WERI-Rb-1 (cell line): ENCODE measurements around the gene IL21R.
A peak's percentile ranks its signal among the peaks of the same experiment; 100 is the strongest.

Experiments used
- DNase-seq: peaks from one replicate; pipeline ENCODE4 v3.0.0-alpha.2; 2020
- H3K27ac ChIP-seq: fragments of 250-450 bp; sonication (Bioruptor Pico); 2 replicates; pipeline ENCODE4 v1.5.1; 2020; ENCODE audit warnings: mild to moderate bottlenecking, moderate library complexity
- H3K27me3 ChIP-seq: fragments of 250-450 bp; sonication (Bioruptor Pico); 2 replicates; pipeline ENCODE4 v1.5.1; 2021; ENCODE audit warnings: mild to moderate bottlenecking, low read depth, moderate library complexity; ENCODE audit not compliant: insufficient read depth, severe bottlenecking
- H3K36me3 ChIP-seq: fragments of 250-450 bp; sonication (Bioruptor Pico); 2 replicates; pipeline ENCODE4 v1.5.1; 2020; ENCODE audit warnings: mild to moderate bottlenecking, moderate library complexity
- H3K4me3 ChIP-seq: 2 replicates; pipeline ENCODE4 v1.5.1; 2011; ENCODE audit warnings: low read depth, mild to moderate bottlenecking, control low read depth, low read length
- H3K9me3 ChIP-seq: fragments of 250-450 bp; sonication (Bioruptor Pico); 2 replicates; pipeline ENCODE4 v1.5.1; 2021; ENCODE audit warnings: mild to moderate bottlenecking, moderate library complexity; ENCODE audit not compliant: severe bottlenecking
- TF ChIP-seq, protein P1 (sequence below): IDR thresholded peaks from 2 replicates; pipeline ENCODE4 v1.5.1; 2011; ENCODE audit warnings: low read depth, mild to moderate bottlenecking, control low read depth, inconsistent platforms, low read length

Gene IL21R

DNA sequence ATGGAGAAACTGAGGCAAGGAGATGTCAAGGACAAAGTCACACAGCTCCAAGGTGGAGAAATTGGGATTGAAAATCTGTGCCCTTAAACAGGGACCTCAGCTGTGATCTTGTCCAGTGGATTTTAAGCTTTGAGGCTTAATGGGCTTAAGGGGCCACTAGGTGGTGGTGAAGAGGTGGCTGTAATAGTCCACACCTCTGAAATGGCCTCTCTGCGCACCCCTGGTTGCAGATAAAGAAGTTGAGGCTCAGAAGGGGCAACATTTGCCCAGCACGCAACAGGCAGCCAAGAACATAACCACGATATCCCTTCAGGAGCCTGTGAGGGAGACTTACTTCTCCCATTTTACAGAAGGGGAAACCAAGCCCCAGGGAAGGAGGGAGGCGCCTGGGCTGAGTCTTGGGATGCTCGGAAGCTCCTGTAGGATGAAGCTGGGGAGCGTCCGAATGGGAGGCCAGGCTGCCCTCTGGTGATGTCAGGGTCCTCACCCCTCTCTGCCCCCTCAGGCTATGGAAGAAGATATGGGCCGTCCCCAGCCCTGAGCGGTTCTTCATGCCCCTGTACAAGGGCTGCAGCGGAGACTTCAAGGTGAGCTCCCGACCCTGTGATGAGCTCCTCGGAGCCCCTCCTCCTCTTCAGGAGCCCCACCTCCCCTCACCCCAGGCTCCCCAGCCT lies 43.7 kb downstream of the IL21R start:
- TF ChIP-seq, protein P1, sequence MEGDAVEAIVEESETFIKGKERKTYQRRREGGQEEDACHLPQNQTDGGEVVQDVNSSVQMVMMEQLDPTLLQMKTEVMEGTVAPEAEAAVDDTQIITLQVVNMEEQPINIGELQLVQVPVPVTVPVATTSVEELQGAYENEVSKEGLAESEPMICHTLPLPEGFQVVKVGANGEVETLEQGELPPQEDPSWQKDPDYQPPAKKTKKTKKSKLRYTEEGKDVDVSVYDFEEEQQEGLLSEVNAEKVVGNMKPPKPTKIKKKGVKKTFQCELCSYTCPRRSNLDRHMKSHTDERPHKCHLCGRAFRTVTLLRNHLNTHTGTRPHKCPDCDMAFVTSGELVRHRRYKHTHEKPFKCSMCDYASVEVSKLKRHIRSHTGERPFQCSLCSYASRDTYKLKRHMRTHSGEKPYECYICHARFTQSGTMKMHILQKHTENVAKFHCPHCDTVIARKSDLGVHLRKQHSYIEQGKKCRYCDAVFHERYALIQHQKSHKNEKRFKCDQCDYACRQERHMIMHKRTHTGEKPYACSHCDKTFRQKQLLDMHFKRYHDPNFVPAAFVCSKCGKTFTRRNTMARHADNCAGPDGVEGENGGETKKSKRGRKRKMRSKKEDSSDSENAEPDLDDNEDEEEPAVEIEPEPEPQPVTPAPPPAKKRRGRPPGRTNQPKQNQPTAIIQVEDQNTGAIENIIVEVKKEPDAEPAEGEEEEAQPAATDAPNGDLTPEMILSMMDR, result peak; percentile 50
- no peak for DNase-seq

DNA sequence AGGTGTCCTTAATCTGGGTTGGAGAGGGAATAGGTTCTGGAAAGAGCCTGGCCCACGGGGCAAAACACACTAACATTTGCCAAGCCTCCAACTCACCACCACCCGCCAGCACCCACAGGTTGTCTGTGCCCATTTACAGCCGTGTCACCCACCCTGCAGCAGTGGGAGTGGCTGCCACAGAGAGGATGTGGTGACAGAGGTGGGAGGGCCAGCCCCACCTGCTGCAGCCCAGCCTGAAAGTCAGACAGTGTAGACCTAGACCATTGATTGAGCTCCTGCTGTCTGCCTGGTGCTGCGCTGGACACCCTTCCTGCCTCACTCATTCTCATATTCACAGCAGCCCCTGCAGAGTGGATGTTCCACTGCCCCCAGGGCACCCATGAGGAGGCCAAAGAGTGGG lies 44.7 kb downstream of the IL21R start:
- Histone ChIP-seq H3K27ac (no peak overlapping the region), H3K4me3 (no peak overlapping the region)
- DNase-seq, result no peak

More for the DNA sequence above, 43.7 kb downstream of the IL21R start:
- H3K27me3 ChIP-seq, result no peaks in the 10 kb centered on the region
- no peak overlapping the region for H3K27ac ChIP-seq
- no peaks in the 10 kb centered on the region for H3K36me3 ChIP-seq
- H3K4me3 ChIP-seq, result no peak overlapping the region
- H3K9me3 ChIP-seq, result peaks cover 4% of the 10 kb centered on the region

DNA sequence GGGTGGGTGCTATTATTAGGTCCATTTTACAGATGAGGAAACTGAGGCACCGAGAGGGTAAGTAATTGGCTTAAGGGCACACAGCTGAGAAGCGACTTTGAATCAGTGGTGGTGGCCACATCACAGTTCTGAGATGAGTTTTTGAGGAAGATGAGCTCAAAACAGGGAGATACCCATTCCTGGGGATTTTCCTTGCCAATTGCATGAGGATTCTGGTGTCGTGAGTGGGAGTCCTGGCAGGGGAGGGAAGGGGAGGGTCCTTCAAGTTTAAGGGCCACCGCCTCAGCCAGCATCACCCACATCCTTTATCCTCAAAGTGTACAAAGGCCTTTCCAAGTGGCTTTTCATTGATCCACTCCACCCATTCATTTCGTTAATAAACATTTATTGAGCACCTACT lies 45.3 kb downstream of the IL21R start:
- Histone ChIP-seq H3K36me3 (no peaks in the 10 kb centered on the region), H3K9me3 (peaks cover 4% of the 10 kb centered on the region), H3K4me3 (no peak overlapping the region), H3K27me3 (no peaks in the 10 kb centered on the region), H3K27ac (no peak overlapping the region)
- no peak for DNase-seq
- TF ChIP-seq, protein P1, result no peak

More for the DNA sequence above, 44.7 kb downstream of the IL21R start:
- TF ChIP-seq, protein P1, result no peak
- no peaks in the 10 kb centered on the region for H3K36me3 ChIP-seq
- no peaks in the 10 kb centered on the region for H3K27me3 ChIP-seq
- peaks cover 4% of the 10 kb centered on the region for H3K9me3 ChIP-seq

DNA sequence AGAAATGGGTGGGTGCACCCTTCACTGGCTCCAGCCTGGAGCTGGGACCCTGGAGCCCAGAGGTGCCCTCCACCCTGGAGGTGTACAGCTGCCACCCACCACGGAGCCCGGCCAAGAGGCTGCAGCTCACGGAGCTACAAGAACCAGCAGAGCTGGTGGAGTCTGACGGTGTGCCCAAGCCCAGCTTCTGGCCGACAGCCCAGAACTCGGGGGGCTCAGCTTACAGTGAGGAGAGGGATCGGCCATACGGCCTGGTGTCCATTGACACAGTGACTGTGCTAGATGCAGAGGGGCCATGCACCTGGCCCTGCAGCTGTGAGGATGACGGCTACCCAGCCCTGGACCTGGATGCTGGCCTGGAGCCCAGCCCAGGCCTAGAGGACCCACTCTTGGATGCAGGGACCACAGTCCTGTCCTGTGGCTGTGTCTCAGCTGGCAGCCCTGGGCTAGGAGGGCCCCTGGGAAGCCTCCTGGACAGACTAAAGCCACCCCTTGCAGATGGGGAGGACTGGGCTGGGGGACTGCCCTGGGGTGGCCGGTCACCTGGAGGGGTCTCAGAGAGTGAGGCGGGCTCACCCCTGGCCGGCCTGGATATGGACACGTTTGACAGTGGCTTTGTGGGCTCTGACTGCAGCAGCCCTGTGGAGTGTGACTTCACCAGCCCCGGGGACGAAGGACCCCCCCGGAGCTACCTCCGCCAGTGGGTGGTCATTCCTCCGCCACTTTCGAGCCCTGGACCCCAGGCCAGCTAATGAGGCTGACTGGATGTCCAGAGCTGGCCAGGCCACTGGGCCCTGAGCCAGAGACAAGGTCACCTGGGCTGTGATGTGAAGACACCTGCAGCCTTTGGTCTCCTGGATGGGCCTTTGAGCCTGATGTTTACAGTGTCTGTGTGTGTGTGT lies 46.8 kb downstream of the IL21R start:
- Histone ChIP-seq H3K9me3 (peaks cover 4% of the 10 kb centered on the region), H3K4me3 (no peak overlapping the region), H3K27ac (no peak overlapping the region), H3K36me3 (no peaks in the 10 kb centered on the region), H3K27me3 (no peaks in the 10 kb centered on the region)
- TF ChIP-seq, protein P1, result no peak
- no peak for DNase-seq

DNA sequence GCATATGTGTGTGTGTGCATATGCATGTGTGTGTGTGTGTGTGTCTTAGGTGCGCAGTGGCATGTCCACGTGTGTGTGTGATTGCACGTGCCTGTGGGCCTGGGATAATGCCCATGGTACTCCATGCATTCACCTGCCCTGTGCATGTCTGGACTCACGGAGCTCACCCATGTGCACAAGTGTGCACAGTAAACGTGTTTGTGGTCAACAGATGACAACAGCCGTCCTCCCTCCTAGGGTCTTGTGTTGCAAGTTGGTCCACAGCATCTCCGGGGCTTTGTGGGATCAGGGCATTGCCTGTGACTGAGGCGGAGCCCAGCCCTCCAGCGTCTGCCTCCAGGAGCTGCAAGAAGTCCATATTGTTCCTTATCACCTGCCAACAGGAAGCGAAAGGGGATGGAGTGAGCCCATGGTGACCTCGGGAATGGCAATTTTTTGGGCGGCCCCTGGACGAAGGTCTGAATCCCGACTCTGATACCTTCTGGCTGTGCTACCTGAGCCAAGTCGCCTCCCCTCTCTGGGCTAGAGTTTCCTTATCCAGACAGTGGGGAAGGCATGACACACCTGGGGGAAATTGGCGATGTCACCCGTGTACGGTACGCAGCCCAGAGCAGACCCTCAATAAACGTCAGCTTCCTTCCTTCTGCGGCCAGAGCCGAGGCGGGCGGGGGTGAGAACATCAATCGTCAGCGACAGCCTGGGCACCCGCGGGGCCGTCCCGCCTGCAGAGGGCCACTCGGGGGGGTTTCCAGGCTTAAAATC lies 47.6 kb downstream of the IL21R start:
- H3K27ac ChIP-seq, result no peak overlapping the region
- no peak for DNase-seq
- H3K27me3 ChIP-seq, result no peaks in the 10 kb centered on the region
- H3K36me3 ChIP-seq, result no peaks in the 10 kb centered on the region
- no peak overlapping the region for H3K4me3 ChIP-seq
- TF ChIP-seq, protein P1, result no peak
- peaks cover 3% of the 10 kb centered on the region for H3K9me3 ChIP-seq
